Ishikawa (cell line): ENCODE results near the gene MYO7A.

Experiments
- EP300 ChIP-seq: IDR thresholded peaks from 2 replicates; pipeline ENCODE4 v1.6.1; 2012; ENCODE audit warnings: borderline replicate concordance
- TCF12 ChIP-seq: IDR thresholded peaks from 2 replicates; pipeline ENCODE4 v1.6.1; 2012; ENCODE audit warnings: low read depth
- YY1 ChIP-seq: IDR thresholded peaks from 2 replicates; pipeline ENCODE4 v1.6.1; 2012; ENCODE audit warnings: low read depth

DNA sequence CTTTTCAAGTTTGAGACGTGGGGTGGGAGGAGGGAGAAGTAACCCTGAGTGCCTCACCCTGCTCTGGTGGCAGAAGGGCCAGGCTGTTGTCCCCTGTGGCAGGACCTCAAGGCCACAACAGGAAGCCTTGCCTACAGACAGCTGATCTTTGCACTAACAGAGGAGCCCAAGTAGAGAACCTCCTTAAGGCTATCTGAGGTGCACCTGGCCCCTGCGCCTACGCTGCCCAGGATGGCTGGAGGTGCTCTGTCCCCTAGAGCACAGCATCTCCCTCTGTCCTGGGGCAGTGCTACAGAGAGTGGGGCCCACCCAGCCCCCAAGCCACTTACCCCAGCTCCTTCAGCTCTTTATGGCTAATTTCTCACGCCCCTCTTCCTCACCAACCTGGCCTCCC is 27.0 kb downstream of the MYO7A start:
- TF ChIP-seq YY1: no peak
- no peak for TF ChIP-seq TCF12
- TF ChIP-seq EP300: no peak
